Panc1 (cell line): ENCODE measurements around the gene CIB1. TPM values are rescaled to one million over a fixed set of nuclear protein-coding genes. Genes with fewer than 3 reads are reported as not detected.

ENCODE experiments used
- ATAC-seq: fragments of 200-7000 bp; cut with Tn5 transposase; 2 replicates; pipeline ENCODE4 v1.9.1; 2020; ENCODE audit warnings: mild to moderate bottlenecking, moderate library complexity
- BruUV-seq: library from RNA; stranded (reverse); fragments of 400-500 nt; replicated peaks from 2 replicates; lab custom pipeline; 2021; lab: Mats Ljungman, UMichigan
- CTCF ChIA-PET: fragments of 300-600 bp; sonication (Branson Sonifier 250); formaldehyde crosslinking; loops from one replicate; lab custom pipeline; 2022; ENCODE audit warnings: antibody characterized with exemption; lab: Charles Lee
- POLR2A ChIA-PET: fragments of 300-600 bp; sonication (Branson Sonifier 250); formaldehyde crosslinking; loops from one replicate; lab custom pipeline; 2022; ENCODE audit warnings: antibody characterized with exemption; lab: Charles Lee
- DNase-seq: peaks from one replicate; pipeline ENCODE4 v3.0.0-alpha.2; 2010; ENCODE audit warnings: low read depth, low spot score
- H3K27ac ChIP-seq: 2 replicates; pipeline ENCODE4 v1.5.1; 2011; ENCODE audit warnings: mild to moderate bottlenecking, low read length, inconsistent platforms
- H3K27me3 ChIP-seq: fragments of 200-500 bp; sonication (Bioruptor generic); 2 replicates; pipeline ENCODE4 v1.6.0; 2014; ENCODE audit warnings: low read length, inconsistent platforms; ENCODE audit not compliant: control insufficient read depth, insufficient read depth
- H3K36me3 ChIP-seq: fragments of 200-500 bp; sonication (Bioruptor generic); 2 replicates; pipeline ENCODE4 v1.5.1; 2014; ENCODE audit warnings: inconsistent platforms, mild to moderate bottlenecking, low read length, moderate library complexity; ENCODE audit not compliant: control insufficient read depth, insufficient read depth
- H3K4me1 ChIP-seq: 2 replicates; pipeline ENCODE4 v1.5.1; 2011; ENCODE audit warnings: inconsistent platforms, mild to moderate bottlenecking, low read length, moderate library complexity; ENCODE audit not compliant: control insufficient read depth, insufficient read depth
- H3K4me3 ChIP-seq, 2 experiments: 2 replicates each; pipeline ENCODE4 v1.5.1; 2011 to 2012; ENCODE audit warnings: low read depth in 2 of 2, low read length in 2 of 2, mild to moderate bottlenecking in 2 of 2, inconsistent platforms in 1 of 2, moderate library complexity in 1 of 2
- H3K9me3 ChIP-seq: fragments of 200-500 bp; sonication (Bioruptor generic); 2 replicates; pipeline ENCODE4 v1.5.1; 2014; ENCODE audit warnings: low read depth, mild to moderate bottlenecking, inconsistent platforms, low read length, moderate library complexity; ENCODE audit not compliant: control insufficient read depth, insufficient read depth
- POLR2AphosphoS5 ChIP-seq: IDR thresholded peaks from 2 replicates; pipeline ENCODE4 v1.6.1; 2012; ENCODE audit warnings: mild to moderate bottlenecking, low read depth, low read length, moderate library complexity
- REST ChIP-seq, 2 experiments: IDR thresholded peaks; 2 replicates each; pipeline ENCODE4 v1.6.1; 2011 to 2012; ENCODE audit warnings: low read depth in 2 of 2, control low read depth in 1 of 2, low read length in 1 of 2, mild to moderate bottlenecking in 1 of 2, moderate library complexity in 1 of 2; ENCODE audit not compliant: insufficient read depth in 1 of 2
- TCF7L2 ChIP-seq: IDR thresholded peaks from 2 replicates; pipeline ENCODE4 v1.6.1; 2011; ENCODE audit warnings: mild to moderate bottlenecking, low read depth, low read length, inconsistent platforms
- in situ Hi-C: cut with HindIII; loops from 2 replicates; pipeline ENCODE4 v1.10.0; 2016; ENCODE audit warnings: low sequenced_read_pairs, low pct_unique_long_range_greater_than_20kb
- intact Hi-C: fragments of 100-400 bp; cut with micrococcal nuclease; formaldehyde crosslinking; loops from one replicate; pipeline ENCODE4 v1.10.0; 2022; ENCODE audit not compliant: unreplicated experiment
- total RNA-seq: library from RNA; stranded (reverse); gene quantifications from one replicate; pipeline ENCODE4 v1.2.1, GENCODE V29; 2021; ENCODE audit not compliant: unreplicated experiment
- TF ChIP-seq, protein P1 (sequence below): fragments of 450-650 bp; IDR thresholded peaks from 2 replicates; pipeline ENCODE4 v1.5.1; 2017; ENCODE audit warnings: mild to moderate bottlenecking

The CIB1 gene
- total RNA-seq, 1 experiment from 2014 or later: 193 TPM

- Histone ChIP-seq H3K4me1 (peaks cover 95% of the 10 kb centered on the region), H3K36me3 (peaks cover 25% of the 10 kb centered on the region), H3K27me3 (no peaks in the 10 kb centered on the region), H3K4me3 (no peak overlapping the region), H3K9me3 (no peaks in the 10 kb centered on the region), H3K27ac (peak overlapping the region; percentile 100)
- ChIA-PET POLR2A (interaction anchor here (0.7 kb wide), 1 partner anchor 58 kb away, joined by 4 read pairs; no protein-coding TSS in a partner anchor), CTCF (interaction anchor here (0.6 kb wide), 1 partner anchor 60 kb away, joined by 4 read pairs; no protein-coding TSS in a partner anchor)
- in situ Hi-C loops: loop anchor here (10.0 kb wide), 1 partner anchor 55 kb away; no protein-coding TSS in a partner anchor
- intact Hi-C loops: no loop called here
- BruUV-seq: no TSS peak
- ATAC-seq (peak; percentile 51), DNase-seq (no peak)
- TF ChIP-seq, protein P1, sequence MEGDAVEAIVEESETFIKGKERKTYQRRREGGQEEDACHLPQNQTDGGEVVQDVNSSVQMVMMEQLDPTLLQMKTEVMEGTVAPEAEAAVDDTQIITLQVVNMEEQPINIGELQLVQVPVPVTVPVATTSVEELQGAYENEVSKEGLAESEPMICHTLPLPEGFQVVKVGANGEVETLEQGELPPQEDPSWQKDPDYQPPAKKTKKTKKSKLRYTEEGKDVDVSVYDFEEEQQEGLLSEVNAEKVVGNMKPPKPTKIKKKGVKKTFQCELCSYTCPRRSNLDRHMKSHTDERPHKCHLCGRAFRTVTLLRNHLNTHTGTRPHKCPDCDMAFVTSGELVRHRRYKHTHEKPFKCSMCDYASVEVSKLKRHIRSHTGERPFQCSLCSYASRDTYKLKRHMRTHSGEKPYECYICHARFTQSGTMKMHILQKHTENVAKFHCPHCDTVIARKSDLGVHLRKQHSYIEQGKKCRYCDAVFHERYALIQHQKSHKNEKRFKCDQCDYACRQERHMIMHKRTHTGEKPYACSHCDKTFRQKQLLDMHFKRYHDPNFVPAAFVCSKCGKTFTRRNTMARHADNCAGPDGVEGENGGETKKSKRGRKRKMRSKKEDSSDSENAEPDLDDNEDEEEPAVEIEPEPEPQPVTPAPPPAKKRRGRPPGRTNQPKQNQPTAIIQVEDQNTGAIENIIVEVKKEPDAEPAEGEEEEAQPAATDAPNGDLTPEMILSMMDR: peak; percentile 89
- no peak for TF ChIP-seq REST (IDR thresholded peaks at IDR 0.05; ENCODE audit: insufficient read depth in 1 of 2, low read depth in 2 of 2, low read length in 1 of 2)
- peak; percentile 82 for TF ChIP-seq POLR2AphosphoS5
Measured at GRCh38 chr15:90219421-90220141, 14.2 kb downstream of the CIB1 start.

- H3K27me3 ChIP-seq: no peaks in the 10 kb centered on the region
- CTCF ChIA-PET: no interaction called here
- peak overlapping the region; percentile 100 for H3K27ac ChIP-seq
- TF ChIP-seq POLR2AphosphoS5 (0 out of 2 replicates have a peak, but pooled peaks have one; percentile 5), TCF7L2 (no peak)
- peaks cover 94% of the 10 kb centered on the region for H3K4me1 ChIP-seq
- DNase-seq (no peak), ATAC-seq (no peak)
- peaks cover 17% of the 10 kb centered on the region for H3K36me3 ChIP-seq
- H3K4me3 ChIP-seq: no peak overlapping the region
- in situ Hi-C loops (loop anchor here (10.0 kb wide), 1 partner anchor 53 kb away; no protein-coding TSS in a partner anchor), intact Hi-C loops (no loop called here)
- no TSS peak for BruUV-seq
- no peaks in the 10 kb centered on the region for H3K9me3 ChIP-seq
- POLR2A ChIA-PET: interaction anchor here (0.6 kb wide), 1 partner anchor 58 kb away, joined by 14 read pairs; no protein-coding TSS in a partner anchor
Measured at GRCh38 chr15:90217671-90218394, 15.9 kb downstream of the CIB1 start.
